ENCODE measurements around the gene RHOXF2B.

The RHOXF2B gene

DNA sequence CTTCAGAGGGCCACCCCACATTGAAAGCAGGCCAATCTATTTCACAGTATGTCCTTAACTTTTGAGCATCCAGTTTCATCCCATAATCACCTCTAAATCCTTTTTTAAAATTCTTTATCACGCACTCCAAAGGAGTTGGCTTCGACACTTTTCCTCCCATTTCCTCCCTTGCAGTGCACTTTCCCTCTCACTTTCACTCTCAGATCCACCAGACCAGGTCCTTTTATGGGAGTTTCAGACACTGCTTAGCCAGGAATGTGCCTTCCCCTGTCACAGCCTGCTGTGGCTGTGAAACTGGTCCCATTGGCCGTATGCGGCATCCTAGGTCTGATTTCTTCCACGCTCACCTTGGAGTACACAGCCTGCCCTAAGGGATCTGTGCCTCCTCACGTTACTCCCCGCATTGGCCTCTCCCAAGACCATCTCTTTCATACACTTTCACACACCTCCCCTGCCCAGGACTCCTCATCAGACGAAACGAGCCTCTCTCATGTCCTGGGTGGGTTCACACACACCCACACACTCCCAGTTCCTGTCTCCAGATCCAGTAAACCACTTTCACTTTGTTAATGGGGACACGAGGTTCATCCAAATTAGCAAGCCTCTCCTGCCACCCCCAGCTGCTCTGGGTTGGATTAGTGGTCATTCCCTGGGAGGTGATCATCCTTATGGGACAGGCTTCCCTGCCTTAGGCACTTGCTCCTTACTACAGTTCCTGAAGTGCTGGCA, 10.0 kb upstream of the RHOXF2B start:
- no peak for TF ChIP-seq CTCF (IDR thresholded peaks at IDR 0.05)

DNA sequence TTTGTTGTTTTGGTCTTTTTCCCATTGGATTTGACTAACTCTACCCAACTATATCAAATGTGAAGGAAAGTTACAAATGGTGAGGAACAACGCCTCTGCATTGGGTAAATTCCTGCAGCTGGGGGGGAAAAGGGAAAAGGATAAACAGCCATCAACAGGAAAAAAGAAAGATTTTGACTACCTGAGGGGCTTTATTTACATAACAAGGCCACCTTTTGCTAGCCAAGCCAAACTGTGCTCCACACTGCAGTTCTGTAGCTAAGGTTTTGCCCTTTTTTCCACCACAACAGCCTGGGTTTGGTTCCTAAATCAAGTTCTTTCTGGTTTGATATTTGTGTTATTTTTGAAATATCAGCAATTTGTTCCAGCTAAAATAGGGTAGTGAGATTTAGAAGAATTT, 40.8 kb downstream of the RHOXF2B start:
- TF ChIP-seq CTCF (IDR thresholded peaks at IDR 0.05): no peak

DNA sequence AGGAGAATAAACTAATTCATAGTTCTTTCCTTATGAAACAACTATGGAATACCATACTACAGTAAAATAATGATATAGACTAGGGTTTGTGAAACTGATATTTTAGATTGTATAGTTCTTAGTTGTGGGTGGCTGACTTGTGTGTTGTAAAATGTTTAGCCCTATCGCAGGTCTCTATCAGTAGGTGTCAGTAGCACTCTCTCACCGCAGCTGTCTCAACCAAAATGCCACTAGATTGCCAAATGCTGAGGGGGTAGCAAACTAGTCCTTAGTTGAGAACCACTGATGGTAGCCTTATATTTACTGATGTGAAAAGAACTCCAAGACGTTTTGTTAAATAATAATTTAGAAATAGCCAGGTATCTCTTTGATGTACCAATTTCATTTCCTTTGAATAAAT, 48.1 kb downstream of the RHOXF2B start:
- TF ChIP-seq CTCF (IDR thresholded peaks at IDR 0.05): no peak

DNA sequence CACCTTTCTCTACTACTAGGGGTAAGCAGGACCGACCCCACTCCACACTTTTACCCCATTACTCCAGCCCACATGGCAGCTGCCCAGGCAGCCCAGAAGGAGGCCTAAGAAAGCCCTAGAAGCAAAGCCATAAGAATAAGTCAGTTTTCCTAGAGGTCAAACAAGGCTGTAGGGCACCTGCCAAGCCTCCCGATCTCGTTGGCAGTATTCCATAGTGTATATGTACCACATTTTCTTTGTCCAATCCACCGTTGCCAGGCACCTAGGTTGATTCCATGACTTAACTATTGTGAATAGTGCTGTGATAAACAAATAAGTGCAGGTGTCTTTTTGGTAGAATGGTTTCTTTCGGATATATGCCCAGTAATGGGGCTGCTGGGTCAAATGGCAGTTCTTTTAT, 54.2 kb downstream of the RHOXF2B start:
- no peak for TF ChIP-seq CTCF (IDR thresholded peaks at IDR 0.05)

DNA sequence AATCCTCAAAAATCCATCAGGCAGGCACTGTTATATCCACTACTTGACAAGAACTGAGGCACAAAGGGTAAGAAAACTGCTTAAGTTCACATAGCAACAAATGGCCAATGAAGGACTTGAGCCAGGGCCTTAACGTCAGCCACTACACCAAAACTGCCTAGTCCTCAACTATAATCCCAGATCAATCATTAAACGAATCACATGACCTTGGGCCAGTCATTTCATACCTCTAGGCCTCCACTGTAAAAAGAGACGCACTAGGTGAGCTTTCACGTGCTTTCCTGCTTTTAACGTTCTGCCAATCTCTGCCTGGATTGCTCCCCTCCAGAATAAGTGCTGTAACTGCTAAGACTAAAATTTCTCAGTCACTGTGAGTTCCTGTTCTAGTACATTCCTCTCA, 54.7 kb downstream of the RHOXF2B start:
- TF ChIP-seq CTCF (IDR thresholded peaks at IDR 0.05): no peak

Data from LNCAP (cell line).